ENCODE measurements around the gene SLC8A1. TPM values are rescaled to one million over a fixed set of nuclear protein-coding genes. Genes with fewer than 3 reads are reported as not detected.

The SLC8A1 gene
- total RNA-seq, 3 donors from 2014 or later, result 6.0 to 164 (median 17.0) TPM

- TF ChIP-seq, protein P1, sequence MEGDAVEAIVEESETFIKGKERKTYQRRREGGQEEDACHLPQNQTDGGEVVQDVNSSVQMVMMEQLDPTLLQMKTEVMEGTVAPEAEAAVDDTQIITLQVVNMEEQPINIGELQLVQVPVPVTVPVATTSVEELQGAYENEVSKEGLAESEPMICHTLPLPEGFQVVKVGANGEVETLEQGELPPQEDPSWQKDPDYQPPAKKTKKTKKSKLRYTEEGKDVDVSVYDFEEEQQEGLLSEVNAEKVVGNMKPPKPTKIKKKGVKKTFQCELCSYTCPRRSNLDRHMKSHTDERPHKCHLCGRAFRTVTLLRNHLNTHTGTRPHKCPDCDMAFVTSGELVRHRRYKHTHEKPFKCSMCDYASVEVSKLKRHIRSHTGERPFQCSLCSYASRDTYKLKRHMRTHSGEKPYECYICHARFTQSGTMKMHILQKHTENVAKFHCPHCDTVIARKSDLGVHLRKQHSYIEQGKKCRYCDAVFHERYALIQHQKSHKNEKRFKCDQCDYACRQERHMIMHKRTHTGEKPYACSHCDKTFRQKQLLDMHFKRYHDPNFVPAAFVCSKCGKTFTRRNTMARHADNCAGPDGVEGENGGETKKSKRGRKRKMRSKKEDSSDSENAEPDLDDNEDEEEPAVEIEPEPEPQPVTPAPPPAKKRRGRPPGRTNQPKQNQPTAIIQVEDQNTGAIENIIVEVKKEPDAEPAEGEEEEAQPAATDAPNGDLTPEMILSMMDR (IDR thresholded peaks at IDR 0.05), result no peak
- Histone ChIP-seq H3K9me3 (no peaks in the 10 kb centered on the region), H3K4me3 (no peak overlapping the region), H3K36me3 (ENCODE audit: low read depth) (no peaks in the 10 kb centered on the region), H3K4me1 (ENCODE audit: low read depth) (no peaks in the 10 kb centered on the region)
- intact Hi-C loops (cut with DNase I, micrococcal nuclease), result no loop called here
- no peak for DNase-seq
- no peak for ATAC-seq
These were observed 186.3 kb downstream of the SLC8A1 start for GRCh38 chr2:40265602-40266001.

DNA sequence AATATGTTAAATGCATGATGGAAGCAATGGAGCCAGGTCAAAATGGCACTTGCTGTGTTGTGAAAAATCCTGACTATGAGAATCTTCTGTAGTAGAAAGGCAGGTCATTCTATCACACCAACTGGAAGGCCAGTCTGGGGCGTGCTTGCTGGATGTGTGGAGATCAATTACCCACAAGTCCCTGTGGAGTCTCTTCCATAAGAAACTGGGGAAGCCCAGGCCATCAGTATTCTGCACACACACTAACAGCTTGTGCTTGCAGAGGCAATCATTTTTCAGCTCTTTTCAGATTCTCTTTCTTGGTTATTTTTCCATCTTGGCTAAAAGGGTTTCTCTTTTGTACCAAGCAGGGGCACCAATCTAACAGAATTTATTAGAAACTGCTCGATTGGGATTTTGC, 190.8 kb downstream of the SLC8A1 start:
- no peak overlapping the region for H3K4me3 ChIP-seq
- no peak for ATAC-seq
- TF ChIP-seq, protein P1 (IDR thresholded peaks at IDR 0.05), result no peak

GRCh38 chr2:40260437-40260836, 191.5 kb downstream of the SLC8A1 start:
- no peak for DNase-seq
- no peak overlapping the region for H3K4me3 ChIP-seq
- TF ChIP-seq, protein P1 (IDR thresholded peaks at IDR 0.05), result no peak

More for the DNA sequence above, 190.8 kb downstream of the SLC8A1 start:
- H3K9me3 ChIP-seq, result no peaks in the 10 kb centered on the region
- intact Hi-C loops (cut with DNase I, micrococcal nuclease), result no loop called here
- DNase-seq, result no peak
- no peaks in the 10 kb centered on the region for H3K36me3 ChIP-seq (ENCODE audit: low read depth)
- no peaks in the 10 kb centered on the region for H3K4me1 ChIP-seq (ENCODE audit: low read depth)

DNA sequence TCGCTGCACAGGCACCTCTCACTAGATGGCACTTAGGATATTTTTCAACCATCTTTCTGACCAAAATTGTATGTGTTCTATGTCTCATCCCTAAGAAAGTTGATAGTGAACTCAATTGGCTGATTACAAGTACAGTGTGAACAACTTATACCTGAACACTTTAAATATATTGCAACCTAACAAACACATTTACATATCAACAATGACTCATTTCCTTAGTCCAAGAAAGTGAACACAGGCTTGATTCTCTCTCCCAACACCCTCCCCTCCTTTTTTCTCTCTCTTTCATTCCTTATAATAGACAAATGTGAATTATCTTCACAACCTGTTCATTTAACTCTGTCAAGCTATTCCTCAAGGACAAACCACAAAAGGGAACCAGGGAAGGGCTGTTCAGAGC, 192.0 kb downstream of the SLC8A1 start:
- no peak overlapping the region for H3K4me3 ChIP-seq
- no peaks in the 10 kb centered on the region for H3K4me1 ChIP-seq (ENCODE audit: low read depth)
- intact Hi-C loops (cut with DNase I, micrococcal nuclease), result no loop called here
- no peak for ATAC-seq
- TF ChIP-seq, protein P1 (IDR thresholded peaks at IDR 0.05), result no peak
- DNase-seq, result no peak
- H3K36me3 ChIP-seq (ENCODE audit: low read depth), result no peaks in the 10 kb centered on the region
- H3K9me3 ChIP-seq, result no peaks in the 10 kb centered on the region

More at GRCh38 chr2:40260437-40260836, 191.5 kb downstream of the SLC8A1 start:
- Histone ChIP-seq H3K4me1 (ENCODE audit: low read depth) (no peaks in the 10 kb centered on the region), H3K36me3 (ENCODE audit: low read depth) (no peaks in the 10 kb centered on the region), H3K9me3 (no peaks in the 10 kb centered on the region)
- no peak for ATAC-seq
- intact Hi-C loops (cut with DNase I, micrococcal nuclease), result no loop called here

- no peak for DNase-seq
- Histone ChIP-seq H3K4me3 (no peak overlapping the region), H3K9me3 (no peaks in the 10 kb centered on the region), H3K4me1 (ENCODE audit: low read depth) (no peaks in the 10 kb centered on the region), H3K36me3 (ENCODE audit: low read depth) (no peaks in the 10 kb centered on the region)
- TF ChIP-seq, protein P1 (IDR thresholded peaks at IDR 0.05), result no peak
- intact Hi-C loops (cut with DNase I, micrococcal nuclease), result no loop called here
- no peak for ATAC-seq
These were observed 193.8 kb downstream of the SLC8A1 start for GRCh38 chr2:40258135-40258457.
